Endodermal cell (in vitro differentiated cells): Measurements from ENCODE around the gene MIOS. TPM values are rescaled to one million over a fixed set of nuclear protein-coding genes. Genes with fewer than 3 reads are reported as not detected.

Experiments used
- DNase-seq: peaks from one replicate; pipeline ENCODE4 v3.0.0-alpha.2; 2017
- H3K27ac ChIP-seq: 2 replicates; pipeline ENCODE4 v1.5.1; 2013; ENCODE audit warnings: mild to moderate bottlenecking, low read depth, low read length, moderate library complexity
- H3K27me3 ChIP-seq: 2 replicates; pipeline ENCODE4 v1.6.1; 2013; ENCODE audit warnings: mild to moderate bottlenecking, low read length, moderate library complexity; ENCODE audit not compliant: insufficient read depth, control insufficient read depth, poor library complexity, severe bottlenecking
- H3K36me3 ChIP-seq: 2 replicates; pipeline ENCODE4 v1.7.0; 2013; ENCODE audit warnings: mild to moderate bottlenecking, low read length, moderate library complexity; ENCODE audit not compliant: control insufficient read depth, insufficient read depth
- H3K4me1 ChIP-seq: one replicate; pipeline ENCODE4 v1.7.0; 2013; ENCODE audit warnings: low read length; ENCODE audit not compliant: control insufficient read depth, insufficient read depth
- H3K4me3 ChIP-seq: 2 replicates; pipeline ENCODE4 v1.5.1; 2013; ENCODE audit warnings: mild to moderate bottlenecking, low read length, moderate library complexity
- H3K9ac ChIP-seq: 2 replicates; pipeline ENCODE4 v1.6.1; 2013; ENCODE audit warnings: mild to moderate bottlenecking, low read length, moderate library complexity; ENCODE audit not compliant: poor library complexity, severe bottlenecking; ENCODE audit errors: extremely low read depth
- H3K9me3 ChIP-seq: 2 replicates; pipeline ENCODE4 v1.6.1; 2013; ENCODE audit warnings: mild to moderate bottlenecking, low read length, moderate library complexity; ENCODE audit not compliant: control insufficient read depth
- H3K27ac Mint-ChIP-seq: 2 replicates; pipeline ENCODE4 v1.8.0; 2020; ENCODE audit warnings: mixed read lengths
- H3K27me3 Mint-ChIP-seq: 2 replicates; pipeline ENCODE4 v1.8.0; 2021; ENCODE audit warnings: mild to moderate bottlenecking, mixed read lengths; ENCODE audit not compliant: insufficient read depth
- H3K36me3 Mint-ChIP-seq: 2 replicates; pipeline ENCODE4 v1.8.0; 2020; ENCODE audit warnings: low read depth, mixed read lengths
- H3K4me1 Mint-ChIP-seq: 2 replicates; pipeline ENCODE4 v1.8.0; 2020; ENCODE audit warnings: mixed read lengths
- H3K4me3 Mint-ChIP-seq: 2 replicates; pipeline ENCODE4 v1.8.0; 2020; ENCODE audit warnings: mild to moderate bottlenecking, moderate library complexity, mixed read lengths
- H3K9me3 Mint-ChIP-seq: 2 replicates; pipeline ENCODE4 v1.8.0; 2020; ENCODE audit warnings: mild to moderate bottlenecking, mixed read lengths
- CTCF ChIP-seq: fragments of 200-600 bp; sonication (generic); conservative IDR thresholded peaks from 2 replicates; pipeline ENCODE4 v1.5.0; 2021; ENCODE audit warnings: antibody characterized with exemption, mild to moderate bottlenecking
- WGBS, 2 experiments: methylation state at CpG; one replicate each; pipeline versions ENCODE4 v1.1.5 to v1.1.7; 2013; ENCODE audit warnings: missing lambda C conversion rate in 2 of 2, mixed read lengths in 1 of 2; ENCODE audit not compliant: insufficient coverage in 1 of 2, insufficient read length in 1 of 2; 5-methylcytosine and 5-hydroxymethylcytosine counted together
- total RNA-seq, 2 donors: library from RNA; stranded (reverse); fragmentation: NEBNext Ultra II Directional in 1 of 2; extraction: Animal tissue kit (Norgen Biotek cat#: 25700) in 1 of 2; gene quantifications; 2 replicates in 1 of 2; 3 replicates in 1 of 2; pipeline ENCODE4 v1.2.1, GENCODE V29; 2021

MIOS gene
- total RNA-seq, 2 donors from 2014 or later: 53.3 to 55.8 TPM

- Histone ChIP-seq H3K9ac (no peak overlapping the region), H3K4me3 (no peak overlapping the region), H3K27ac (no peak overlapping the region), H3K9me3 (no peaks in the 10 kb centered on the region), H3K36me3 (no peaks in the 10 kb centered on the region), H3K27me3 (no peaks in the 10 kb centered on the region), H3K4me1 (no peaks in the 10 kb centered on the region)
- no peaks in the 10 kb centered on the region for H3K9me3 Mint-ChIP-seq
- no peaks in the 10 kb centered on the region for H3K36me3 Mint-ChIP-seq
- no peaks in the 10 kb centered on the region for H3K4me1 Mint-ChIP-seq
- H3K4me3 Mint-ChIP-seq: no peak overlapping the region
- peaks cover 4% of the 10 kb centered on the region for H3K27me3 Mint-ChIP-seq
- DNase-seq: no peak
- no peak for TF ChIP-seq CTCF
- H3K27ac Mint-ChIP-seq: no peak overlapping the region
- WGBS, 2 experiments: 87 to 100% methylated on average over 1 of the region's 1 CpG
These were observed 53.6 kb downstream of the MIOS start for GRCh38 chr7:7620236-7620635.

- H3K27ac ChIP-seq: no peak overlapping the region
- no peak overlapping the region for H3K9ac ChIP-seq
- no peak overlapping the region for H3K4me3 ChIP-seq
- H3K9me3 Mint-ChIP-seq: peaks cover 5% of the 10 kb centered on the region
- H3K27me3 ChIP-seq: no peaks in the 10 kb centered on the region
- H3K4me1 ChIP-seq: no peaks in the 10 kb centered on the region
- no peak overlapping the region for H3K27ac Mint-ChIP-seq
- peaks cover 4% of the 10 kb centered on the region for H3K27me3 Mint-ChIP-seq
- no peaks in the 10 kb centered on the region for H3K4me1 Mint-ChIP-seq
- no peak overlapping the region for H3K4me3 Mint-ChIP-seq
- no peaks in the 10 kb centered on the region for H3K36me3 ChIP-seq
- H3K36me3 Mint-ChIP-seq: no peaks in the 10 kb centered on the region
- H3K9me3 ChIP-seq: peaks cover 5% of the 10 kb centered on the region
- no peak for DNase-seq
- no peak for TF ChIP-seq CTCF
These were observed 54.0 kb downstream of the MIOS start for GRCh38 chr7:7620644-7621210.

GRCh38 chr7:7628476-7628875 lies 61.8 kb downstream of the MIOS start:
- Mint-ChIP-seq H3K27ac (no peak overlapping the region), H3K4me3 (no peak overlapping the region), H3K36me3 (peaks cover 7% of the 10 kb centered on the region), H3K9me3 (peaks cover 48% of the 10 kb centered on the region), H3K27me3 (no peaks in the 10 kb centered on the region), H3K4me1 (no peaks in the 10 kb centered on the region)
- no peak overlapping the region for H3K27ac ChIP-seq
- no peak overlapping the region for H3K9ac ChIP-seq
- 75 to 91% methylated on average over 1 of the region's 1 CpG for WGBS, 2 experiments
- no peaks in the 10 kb centered on the region for H3K27me3 ChIP-seq
- H3K4me3 ChIP-seq: no peak overlapping the region
- no peaks in the 10 kb centered on the region for H3K4me1 ChIP-seq
- H3K9me3 ChIP-seq: peaks cover 16% of the 10 kb centered on the region
- no peak for DNase-seq
- no peak for TF ChIP-seq CTCF
- no peaks in the 10 kb centered on the region for H3K36me3 ChIP-seq
